Choroid plexus epithelial cell (primary cell): ENCODE measurements around the gene ACTL6A.

Experiments used
- DNase-seq: peaks from one replicate; pipeline ENCODE4 v3.0.0-alpha.2; 2010; ENCODE audit warnings: low read depth
- H3K4me3 ChIP-seq: 2 replicates; pipeline ENCODE4 v1.5.1; 2011; ENCODE audit warnings: low read depth, mild to moderate bottlenecking, control low read depth, low read length, moderate library complexity
- CTCF ChIP-seq: conservative IDR thresholded peaks from 2 replicates; pipeline ENCODE4 v1.5.1; 2011; ENCODE audit warnings: low read depth, mild to moderate bottlenecking, control low read depth, inconsistent platforms, low read length, moderate library complexity

The ACTL6A gene

GRCh38 chr3:179606534-179607085, 43.9 kb downstream of the ACTL6A start:
- no peak for DNase-seq
- H3K4me3 ChIP-seq = no peak overlapping the region
- TF ChIP-seq CTCF = no peak

DNA sequence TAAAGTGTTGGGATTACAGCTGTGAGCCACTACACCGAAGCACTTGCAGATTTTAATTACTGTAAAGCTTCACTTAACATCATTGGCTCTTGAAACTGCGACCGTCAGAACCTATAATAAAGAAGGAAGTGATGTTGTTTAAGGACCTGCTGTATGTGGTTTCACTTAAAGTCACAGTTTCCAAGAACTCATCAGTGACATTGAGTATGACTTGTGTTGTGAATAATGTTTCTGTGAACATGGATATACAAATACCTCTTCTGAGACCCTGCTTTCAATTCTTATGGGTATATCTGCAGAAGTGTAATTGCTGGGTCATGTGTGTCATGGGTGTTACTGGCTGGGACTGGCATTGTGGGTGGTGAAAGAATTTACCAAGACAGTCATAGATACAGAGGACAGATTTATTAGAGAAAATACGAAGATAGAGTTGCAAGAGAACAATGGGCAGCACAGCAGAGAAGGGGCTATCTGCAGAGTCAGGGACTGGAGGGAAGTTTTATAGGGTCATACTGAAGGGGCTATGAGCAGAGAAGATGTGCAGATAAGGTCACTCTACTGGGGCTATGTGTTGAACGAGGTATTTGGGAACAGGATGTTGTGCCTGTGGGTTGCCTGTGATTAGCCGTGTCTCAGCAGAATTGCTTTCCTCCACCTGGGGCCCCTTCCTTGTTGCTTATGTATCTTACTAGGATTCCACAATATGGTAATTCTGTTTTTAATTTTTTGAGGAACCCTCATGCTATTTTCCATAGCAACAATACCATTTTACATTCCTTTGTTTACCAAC, 46.4 kb downstream of the ACTL6A start:
- no peak for TF ChIP-seq CTCF
- no peak for DNase-seq
- no peak overlapping the region for H3K4me3 ChIP-seq

DNA sequence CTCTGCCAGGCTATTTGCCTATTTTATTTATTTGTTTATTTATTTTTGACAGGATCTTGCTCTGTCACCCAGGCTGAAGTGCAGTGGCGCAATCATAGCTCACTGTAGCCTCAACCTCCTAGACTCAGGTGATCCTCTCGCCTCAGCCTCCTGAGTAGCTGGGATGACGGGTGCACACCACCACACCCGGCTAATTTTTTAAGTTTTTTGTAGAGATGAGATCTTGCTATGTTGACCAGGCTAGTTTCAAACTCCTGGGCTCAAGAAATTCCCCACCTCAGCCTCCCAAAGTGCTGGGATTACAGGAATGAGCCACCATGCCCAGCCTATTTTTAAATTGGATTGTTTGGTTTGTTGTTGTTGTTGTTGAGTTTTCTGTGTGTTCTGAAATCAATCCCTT, 47.3 kb downstream of the ACTL6A start:
- DNase-seq = no peak
- no peak for TF ChIP-seq CTCF
- no peak overlapping the region for H3K4me3 ChIP-seq

- no peak for TF ChIP-seq CTCF
- H3K4me3 ChIP-seq = no peak overlapping the region
- peak; percentile 35 for DNase-seq
These were observed 51.1 kb downstream of the ACTL6A start for GRCh38 chr3:179613807-179614206.

DNA sequence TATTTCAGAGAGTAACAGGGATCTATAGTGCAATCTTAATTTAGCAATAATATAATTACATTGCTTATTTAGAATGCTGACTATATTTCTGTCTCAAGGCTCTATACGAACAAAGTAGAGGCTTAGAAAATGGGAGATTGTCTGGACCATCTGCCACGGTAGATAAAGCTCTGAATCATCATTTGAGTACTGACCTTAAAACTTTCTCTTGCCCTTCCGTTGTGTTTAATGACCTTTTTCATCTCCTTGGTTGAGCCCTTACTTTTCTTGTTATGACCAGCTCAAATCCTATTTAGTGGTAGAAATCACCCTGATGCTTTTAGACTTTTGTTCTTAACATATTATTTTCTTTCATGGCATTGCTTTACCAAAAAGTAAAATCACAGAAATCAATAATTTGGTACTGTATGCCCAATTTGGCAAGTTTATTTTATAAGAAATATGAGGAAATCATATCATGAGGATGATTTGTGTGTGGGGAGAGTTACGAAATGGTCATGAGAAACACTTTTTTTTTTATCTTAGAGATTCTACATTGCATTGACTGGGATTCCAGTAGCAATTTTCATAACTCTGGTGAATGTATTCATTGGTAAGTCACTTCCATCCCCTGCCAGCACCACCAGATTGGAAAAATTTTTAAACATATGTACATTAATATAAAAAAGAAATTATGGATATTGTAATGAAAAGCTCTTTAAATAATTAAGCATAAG, 52.9 kb downstream of the ACTL6A start:
- no peak overlapping the region for H3K4me3 ChIP-seq
- peak; percentile 63 for DNase-seq
- TF ChIP-seq CTCF = no peak

- DNase-seq = no peak
- no peak for TF ChIP-seq CTCF
- H3K4me3 ChIP-seq = no peak overlapping the region
These were observed 59.3 kb downstream of the ACTL6A start for GRCh38 chr3:179622023-179622422.
